IMR-90 (cell line): ENCODE measurements around the gene FAM110D. TPM values are rescaled to one million over a fixed set of nuclear protein-coding genes. Genes with fewer than 3 reads are reported as not detected.

Source experiments
- ATAC-seq: fragments of 200-7000 bp; cut with Tn5 transposase; 2 replicates; pipeline ENCODE4 v1.9.1; 2020; ENCODE audit warnings: low read depth, mild to moderate bottlenecking, moderate library complexity
- BruUV-seq: library from RNA; stranded (reverse); fragments of 400-500 nt; replicated peaks from 2 replicates; lab custom pipeline; 2021; lab: Mats Ljungman, UMichigan
- CTCF ChIA-PET: fragments of 300-600 bp; formaldehyde crosslinking; extraction: SDS; loops from one replicate; lab custom pipeline; 2021; ENCODE audit warnings: antibody characterized with exemption; lab: Yijun Ruan, JAX
- POLR2A ChIA-PET: fragments of 300-600 bp; sonication (Branson Sonifier 250); formaldehyde crosslinking; loops from one replicate; lab custom pipeline; 2022; ENCODE audit warnings: antibody characterized with exemption; ENCODE audit not compliant: unreplicated experiment; lab: Charles Lee
- DNase-seq: peaks from one replicate; pipeline ENCODE4 v3.0.0; 2013
- H2AFZ ChIP-seq: replicated peaks from 2 replicates; pipeline ENCODE3; 2013; ENCODE audit warnings: low read length, mild to moderate bottlenecking; ENCODE audit not compliant: poor library complexity
- H2AK5ac ChIP-seq: 2 replicates; pipeline ENCODE4 v1.6.1; 2013; ENCODE audit warnings: low read depth, low read length, inconsistent platforms
- H2AK9ac ChIP-seq: replicated peaks from 2 replicates; pipeline ENCODE3; 2013; ENCODE audit warnings: mild to moderate bottlenecking, low read depth, low read length, moderate library complexity; ENCODE audit not compliant: poor library complexity
- H2BK120ac ChIP-seq: 2 replicates; pipeline ENCODE4 v1.6.1; 2013; ENCODE audit warnings: low read depth, low read length, inconsistent platforms
- H2BK15ac ChIP-seq: 3 replicates; pipeline ENCODE4 v1.6.1; 2013; ENCODE audit warnings: low read depth, low read length, inconsistent platforms
- H2BK20ac ChIP-seq: 2 replicates; pipeline ENCODE4 v1.6.1; 2013; ENCODE audit warnings: low read depth, mild to moderate bottlenecking, inconsistent platforms, low read length, moderate library complexity
- H2BK5ac ChIP-seq: 2 replicates; pipeline ENCODE4 v1.6.1; 2013; ENCODE audit warnings: mild to moderate bottlenecking, low read depth, low read length, inconsistent platforms; ENCODE audit not compliant: poor library complexity, severe bottlenecking
- H3K14ac ChIP-seq: replicated peaks from 2 replicates; pipeline ENCODE4 v1.6.1; 2013; ENCODE audit warnings: low read depth, low read length, inconsistent platforms
- H3K18ac ChIP-seq: 2 replicates; pipeline ENCODE4 v1.6.1; 2013; ENCODE audit warnings: low read depth, low read length, control low read depth
- H3K23ac ChIP-seq: 2 replicates; pipeline ENCODE4 v1.6.1; 2013; ENCODE audit warnings: low read depth, low read length, inconsistent platforms
- H3K27ac ChIP-seq: 2 replicates; pipeline ENCODE4 v1.5.1; 2013; ENCODE audit warnings: mild to moderate bottlenecking, control low read depth, low read length; ENCODE audit not compliant: insufficient read depth
- H3K27me3 ChIP-seq: 2 replicates; pipeline ENCODE4 v1.6.1; 2013; ENCODE audit warnings: low read length; ENCODE audit not compliant: control insufficient read depth, insufficient read depth
- H3K36me3 ChIP-seq: 2 replicates; pipeline ENCODE4 v1.6.1; 2013; ENCODE audit warnings: low read length, mixed read lengths; ENCODE audit not compliant: control insufficient read depth, insufficient read depth
- H3K4ac ChIP-seq: 2 replicates; pipeline ENCODE4 v1.6.1; 2013; ENCODE audit warnings: low read depth, low read length, inconsistent platforms
- H3K4me1 ChIP-seq: 2 replicates; pipeline ENCODE4 v1.6.1; 2013; ENCODE audit warnings: low read length, mixed read lengths; ENCODE audit not compliant: control insufficient read depth, insufficient read depth
- H3K4me2 ChIP-seq: 2 replicates; pipeline ENCODE4 v1.6.1; 2013; ENCODE audit warnings: low read depth, mild to moderate bottlenecking, control low read depth, low read length, moderate library complexity
- H3K4me3 ChIP-seq: 2 replicates; pipeline ENCODE4 v1.5.1; 2013; ENCODE audit warnings: low read depth, mild to moderate bottlenecking, control low read depth, low read length, moderate library complexity; ENCODE audit not compliant: insufficient read depth
- H3K56ac ChIP-seq: 2 replicates; pipeline ENCODE4 v1.6.1; 2013; ENCODE audit warnings: low read length, inconsistent platforms; ENCODE audit not compliant: insufficient read depth; ENCODE audit errors: extremely low read depth
- H3K79me1 ChIP-seq, 2 experiments: 2 replicates each; pipeline ENCODE4 v1.6.1; 2013; ENCODE audit warnings: low read length in 2 of 2, inconsistent platforms in 1 of 2, low read depth in 1 of 2
- H3K9ac ChIP-seq: 2 replicates; pipeline ENCODE4 v1.6.1; 2013; ENCODE audit warnings: low read depth, low read length, control low read depth
- H3K9me1 ChIP-seq: 2 replicates; pipeline ENCODE4 v1.6.1; 2013; ENCODE audit warnings: low read length, inconsistent platforms; ENCODE audit not compliant: insufficient read depth
- H3K9me3 ChIP-seq: 2 replicates; pipeline ENCODE4 v1.6.1; 2013; ENCODE audit warnings: low read length; ENCODE audit not compliant: control insufficient read depth, insufficient read depth
- H4K20me1 ChIP-seq: 2 replicates; pipeline ENCODE4 v1.6.1; 2013; ENCODE audit warnings: low read length, inconsistent platforms; ENCODE audit not compliant: insufficient read depth
- H4K5ac ChIP-seq: 2 replicates; pipeline ENCODE4 v1.6.1; 2013; ENCODE audit warnings: mild to moderate bottlenecking, low read depth, low read length, control low read depth
- H4K8ac ChIP-seq, 2 experiments: 2 replicates each; pipeline ENCODE4 v1.6.1; 2013; ENCODE audit warnings: low read depth in 2 of 2, low read length in 2 of 2, control low read depth in 1 of 2, inconsistent platforms in 1 of 2
- H4K91ac ChIP-seq: 2 replicates; pipeline ENCODE4 v1.6.1; 2013; ENCODE audit warnings: low read depth, low read length, inconsistent platforms; ENCODE audit not compliant: insufficient read depth
- BHLHE40 ChIP-seq: fragments of 150-350 bp; IDR thresholded peaks from 2 replicates; pipeline ENCODE4 v1.6.1; 2016; ENCODE audit warnings: mild to moderate bottlenecking, low read depth, low read length
- CEBPB ChIP-seq: IDR thresholded peaks from 2 replicates; pipeline ENCODE4 v1.6.1; 2012; ENCODE audit warnings: low read depth, low read length, improper control_type of control experiment
- CHD1 ChIP-seq: IDR thresholded peaks from 2 replicates; pipeline ENCODE4 v1.6.1; 2012; ENCODE audit warnings: low read depth, low read length, improper control_type of control experiment
- CTCF ChIP-seq: conservative IDR thresholded peaks from 2 replicates; pipeline ENCODE4 v1.5.1; 2012; ENCODE audit warnings: mild to moderate bottlenecking, low read depth, low read length, improper control_type of control experiment
- ELK1 ChIP-seq: fragments of 150-350 bp; IDR thresholded peaks from 2 replicates; pipeline ENCODE4 v1.6.1; 2016; ENCODE audit warnings: low read depth, mild to moderate bottlenecking, low read length, moderate library complexity, borderline replicate concordance
- FOS ChIP-seq: fragments of 150-350 bp; IDR thresholded peaks from 2 replicates; pipeline ENCODE4 v1.6.1; 2016; ENCODE audit warnings: low read depth, low read length
- MAFK ChIP-seq: IDR thresholded peaks from 2 replicates; pipeline ENCODE4 v1.6.1; 2012; ENCODE audit warnings: low read depth, low read length, improper control_type of control experiment
- MXI1 ChIP-seq: IDR thresholded peaks from 2 replicates; pipeline ENCODE4 v1.6.1; 2012; ENCODE audit warnings: low read depth, mild to moderate bottlenecking, low read length, moderate library complexity, borderline replicate concordance
- NFE2L2 ChIP-seq: fragments of 150-350 bp; IDR thresholded peaks from 2 replicates; pipeline ENCODE4 v1.6.1; 2016; ENCODE audit warnings: low read depth, mild to moderate bottlenecking, low read length
- POLR2A ChIP-seq: IDR thresholded peaks from 2 replicates; pipeline ENCODE4 v1.6.1; 2012; ENCODE audit warnings: mild to moderate bottlenecking, low read depth, low read length
- RAD21 ChIP-seq: IDR thresholded peaks from 2 replicates; pipeline ENCODE4 v1.6.1; 2012; ENCODE audit warnings: low read length, improper control_type of control experiment
- RCOR1 ChIP-seq: IDR thresholded peaks from 2 replicates; pipeline ENCODE4 v1.6.1; 2012; ENCODE audit warnings: mild to moderate bottlenecking, low read length, improper control_type of control experiment; ENCODE audit not compliant: insufficient replicate concordance
- RFX5 ChIP-seq: IDR thresholded peaks from 2 replicates; pipeline ENCODE4 v1.8.0; 2012; ENCODE audit warnings: low read depth, mild to moderate bottlenecking, low read length, moderate library complexity
- USF2 ChIP-seq: fragments of 150-350 bp; IDR thresholded peaks from 2 replicates; pipeline ENCODE4 v1.6.1; 2017; ENCODE audit warnings: mild to moderate bottlenecking, antibody characterized with exemption, low read length, low read depth
- WGBS, 2 experiments: methylation state at CpG; one replicate each; pipeline versions ENCODE4 v1.1.5 to v1.1.7; 2013; ENCODE audit warnings: missing lambda C conversion rate in 2 of 2; ENCODE audit not compliant: insufficient read length in 1 of 2; ENCODE audit errors: extremely low coverage in 2 of 2; 5-methylcytosine and 5-hydroxymethylcytosine counted together
- dilution Hi-C: fragments of 300-500 bp; cut with HindIII; formaldehyde crosslinking; loops from one replicate; pipeline ENCODE4 v1.14.3; 2018; ENCODE audit warnings: low sequenced_read_pairs; ENCODE audit not compliant: unreplicated experiment
- in situ Hi-C: fragments of 300-500 bp; cut with MboI; formaldehyde crosslinking; loops from 3 replicates; pipeline ENCODE4 v1.14.3; 2019; ENCODE audit warnings: low sequenced_read_pairs, inconsistent platforms, mixed read lengths
- intact Hi-C: fragments of 100-400 bp; cut with micrococcal nuclease; formaldehyde crosslinking; loops from 2 replicates; pipeline ENCODE4 v1.10.0; 2022
- polyA plus RNA-seq, 3 experiments: library from polyadenylated mRNA; depleted of rRNA; stranded (reverse); fragments of >200 nt; gene quantifications; 2 replicates each; pipeline ENCODE4 v1.2.3, GENCODE V29; 2012; ENCODE audit warnings: low replicate concordance in 1 of 3
- total RNA-seq: library from RNA; depleted of rRNA; stranded (reverse); fragments of >200 nt; gene quantifications from 2 replicates; pipeline ENCODE4 v1.2.3, GENCODE V29; 2012

Gene FAM110D
- total and polyA plus RNA-seq, 2 of the 4 experiments (the other 2 are of a cell fraction) = not detected

GRCh38 chr1:26158271-26158907 lies 490 bp upstream of the FAM110D start:
- H2BK5ac ChIP-seq = no peak overlapping the region
- H3K4me2 ChIP-seq = no peak overlapping the region
- TF ChIP-seq NFE2L2 (no peak), ELK1 (no peak), POLR2A (no peak), CHD1 (no peak), RCOR1 (no peak), RFX5 (no peak), CEBPB (no peak), CTCF (no peak), BHLHE40 (no peak), RAD21 (no peak), FOS (no peak), MXI1 (no peak), USF2 (no peak), MAFK (no peak)
- peak overlapping the region; percentile 23 for H2AFZ ChIP-seq
- H2BK120ac ChIP-seq = no peak overlapping the region
- POLR2A ChIA-PET = no interaction called here
- BruUV-seq = no TSS peak
- H3K9me3 ChIP-seq = no peaks in the 10 kb centered on the region
- H3K4me1 ChIP-seq = peaks cover 4% of the 10 kb centered on the region
- H3K56ac ChIP-seq = no peak overlapping the region
- H4K91ac ChIP-seq = no peak overlapping the region
- no peak overlapping the region for H4K8ac ChIP-seq
- DNase-seq (no peak), ATAC-seq (no peak)
- H3K9me1 ChIP-seq = no peaks in the 10 kb centered on the region
- no peak overlapping the region for H3K9ac ChIP-seq
- no peak overlapping the region for H3K4ac ChIP-seq
- dilution Hi-C loops = no loop called here
- no peak overlapping the region for H3K27ac ChIP-seq
- no peak overlapping the region for H3K4me3 ChIP-seq
- H4K5ac ChIP-seq = no peak overlapping the region
- no peaks in the 10 kb centered on the region for H4K20me1 ChIP-seq
- in situ Hi-C loops = no loop called here
- H3K36me3 ChIP-seq = no peaks in the 10 kb centered on the region
- H3K23ac ChIP-seq = no peak overlapping the region
- no peak overlapping the region for H2AK5ac ChIP-seq
- no peak overlapping the region for H2BK15ac ChIP-seq
- peaks cover 48% of the 10 kb centered on the region for H3K27me3 ChIP-seq
- no peak overlapping the region for H3K18ac ChIP-seq
- no peak overlapping the region for H2BK20ac ChIP-seq
- H3K14ac ChIP-seq = no peak overlapping the region
- no peaks in the 10 kb centered on the region for H3K79me1 ChIP-seq
- CTCF ChIA-PET = no interaction called here
- WGBS, 2 experiments = 100% methylated on average over 1 of the region's 5 CpGs; no CpG with 5 or more reads in 1 of the 2 experiments
- H2AK9ac ChIP-seq = no peak overlapping the region
- intact Hi-C loops = no loop called here
